ENCODE data around the gene KLHDC8B.

GRCh38 chr3:49183873-49184272 is 12.5 kb downstream of the KLHDC8B start:
- TF ChIP-seq CTCF (IDR thresholded peaks at IDR 0.05; ENCODE audit: low read length): no peak
- TF ChIP-seq EZH2 (optimal IDR thresholded peaks at IDR 0.05; ENCODE audit: low read depth, low read length): no peak

Measured in MM.1S (cell line).